H1 (cell line): ENCODE data around the gene KLHL18. TPM values are rescaled to one million over a fixed set of nuclear protein-coding genes. Genes with fewer than 3 reads are reported as not detected.
"Not testable (repeated sequence)": the region's sequence is repeated elsewhere in the genome, so short reads cannot be mapped to it uniquely, and the experiment has no call there.

Source experiments
- CTCF ChIA-PET: fragments of 300-600 bp; sonication (Branson Sonifier 250); formaldehyde crosslinking; loops from one replicate; lab custom pipeline; 2021; ENCODE audit not compliant: partially characterized antibody; lab: Charles Lee
- POLR2A ChIA-PET: fragments of 300-600 bp; sonication (Branson Sonifier 250); formaldehyde crosslinking; loops from one replicate; lab custom pipeline; 2021; ENCODE audit warnings: inconsistent platforms; ENCODE audit not compliant: partially characterized antibody; lab: Charles Lee
- DNase-seq, 2 experiments: peaks; one replicate each; pipeline versions ENCODE4 v3.0.0 to v3.0.0-alpha.2; 2010 to 2022; ENCODE audit warnings: low spot score in 2 of 2, low read depth in 1 of 2, mixed read lengths in 1 of 2
- FAIRE-seq: peaks from 2 replicates; lab custom pipeline; 2011; peaks lifted over from hg19 to GRCh38; lab: Jason Lieb, UNC
- H2AFZ ChIP-seq: 2 replicates; pipeline ENCODE4 v1.8.1; 2012; ENCODE audit warnings: low read length, inconsistent platforms
- H2AK5ac ChIP-seq: 2 replicates; pipeline ENCODE4 v1.6.1; 2013; ENCODE audit warnings: low read depth, low read length
- H2BK120ac ChIP-seq: replicated peaks from 2 replicates; pipeline ENCODE3; 2013; ENCODE audit warnings: low read depth, low read length, inconsistent platforms
- H2BK12ac ChIP-seq: 2 replicates; pipeline ENCODE4 v1.6.1; 2013; ENCODE audit warnings: low read depth, low read length
- H2BK15ac ChIP-seq: 2 replicates; pipeline ENCODE4 v1.6.1; 2013; ENCODE audit warnings: low read length
- H2BK20ac ChIP-seq: 2 replicates; pipeline ENCODE4 v1.6.1; 2013; ENCODE audit warnings: low read length
- H2BK5ac ChIP-seq: 2 replicates; pipeline ENCODE4 v1.6.1; 2013; ENCODE audit warnings: low read depth, low read length
- H3K14ac ChIP-seq: 2 replicates; pipeline ENCODE4 v1.6.1; 2013; ENCODE audit warnings: inconsistent platforms; ENCODE audit not compliant: insufficient read length
- H3K18ac ChIP-seq: 2 replicates; pipeline ENCODE4 v1.6.1; 2013; ENCODE audit warnings: low read length; ENCODE audit errors: extremely low read depth
- H3K23ac ChIP-seq: 2 replicates; pipeline ENCODE4 v1.6.1; 2013; ENCODE audit warnings: inconsistent platforms; ENCODE audit not compliant: insufficient read length
- H3K23me2 ChIP-seq: 2 replicates; pipeline ENCODE4 v1.6.1; 2013; ENCODE audit warnings: low read depth, low read length
- H3K27ac ChIP-seq: 2 replicates; pipeline ENCODE4 v1.6.1; 2011; ENCODE audit warnings: low read depth, low read length, inconsistent platforms
- H3K27me3 ChIP-seq, 4 experiments: replicated peaks in 1 of 4; 1 replicate in 1 of 4; 2 replicates in 3 of 4; pipeline versions ENCODE4 v1.6.1 to v1.8.1; 2011 to 2013; ENCODE audit warnings: low read length in 3 of 4, mild to moderate bottlenecking in 3 of 4, inconsistent platforms in 2 of 4, mixed read lengths in 2 of 4, moderate library complexity in 1 of 4; ENCODE audit not compliant: control insufficient read depth in 3 of 4, insufficient read depth in 3 of 4; ENCODE audit errors: extremely low read depth in 1 of 4
- H3K36me3 ChIP-seq, 4 experiments: 2 replicates each; pipeline versions ENCODE4 v1.6.1 to v1.8.1; 2011 to 2013; ENCODE audit warnings: mild to moderate bottlenecking in 4 of 4, low read length in 3 of 4, moderate library complexity in 2 of 4, control low read depth in 1 of 4, inconsistent platforms in 1 of 4; ENCODE audit not compliant: insufficient read depth in 4 of 4, control insufficient read depth in 2 of 4
- H3K4ac ChIP-seq: replicated peaks from 2 replicates; pipeline ENCODE3; 2013; ENCODE audit warnings: low read length, low read depth, mixed read lengths, inconsistent platforms; ENCODE audit not compliant: insufficient read length
- H3K4me1 ChIP-seq, 4 experiments: replicated peaks in 1 of 4; 1 replicate in 1 of 4; 2 replicates in 3 of 4; pipeline versions ENCODE4 v1.6.1 to v1.8.1; 2011 to 2013; ENCODE audit warnings: low read length in 3 of 4, inconsistent platforms in 2 of 4, mixed read lengths in 1 of 4; ENCODE audit not compliant: insufficient read depth in 4 of 4, control insufficient read depth in 3 of 4
- H3K4me2 ChIP-seq, 2 experiments: 2 replicates each; pipeline versions ENCODE4 v1.6.1 to v1.8.1; 2011 to 2013; ENCODE audit warnings: low read depth in 2 of 2, low read length in 2 of 2, control low read depth in 1 of 2, inconsistent platforms in 1 of 2, mild to moderate bottlenecking in 1 of 2; ENCODE audit not compliant: insufficient read depth in 1 of 2
- H3K4me3 ChIP-seq, 4 experiments: fragments of 200-600, 300-600 bp in 1 of 4; sonication (generic), shearing (Covaris generic), sonication (Bioruptor Twin) in 1 of 4; 2 replicates each; pipeline versions ENCODE4 v1.5.1 to v1.8.1; 2011 to 2016; ENCODE audit warnings: low read length in 4 of 4, low read depth in 3 of 4, control low read depth in 2 of 4, inconsistent platforms in 2 of 4, mild to moderate bottlenecking in 2 of 4, mixed read lengths in 1 of 4, moderate library complexity in 1 of 4; ENCODE audit not compliant: insufficient read depth in 2 of 4; ENCODE audit errors: extremely low read depth in 1 of 4
- H3K56ac ChIP-seq: replicated peaks from 2 replicates; pipeline ENCODE3; 2013; ENCODE audit warnings: low read depth, mild to moderate bottlenecking, mixed read lengths, low read length, inconsistent platforms; ENCODE audit not compliant: insufficient read length
- H3K79me1 ChIP-seq: 2 replicates; pipeline ENCODE4 v1.6.1; 2013; ENCODE audit warnings: low read depth, low read length, control low read depth
- H3K79me2 ChIP-seq, 2 experiments: 2 replicates each; pipeline versions ENCODE4 v1.6.1 to v1.8.1; 2012 to 2013; ENCODE audit warnings: low read length in 2 of 2, mild to moderate bottlenecking in 2 of 2, inconsistent platforms in 1 of 2; ENCODE audit not compliant: insufficient read depth in 2 of 2, control insufficient read depth in 1 of 2
- H3K9ac ChIP-seq, 4 experiments: replicated peaks in 1 of 4; 1 replicate in 1 of 4; 2 replicates in 3 of 4; pipeline versions ENCODE4 v1.6.1 to v1.8.1; 2011 to 2013; ENCODE audit warnings: low read depth in 3 of 4, low read length in 3 of 4, control low read depth in 2 of 4, mild to moderate bottlenecking in 2 of 4, moderate library complexity in 2 of 4, inconsistent platforms in 1 of 4; ENCODE audit errors: extremely low read depth in 1 of 4
- H3K9me3 ChIP-seq, 2 experiments: 2 replicates each; pipeline versions ENCODE4 v1.6.1 to v1.8.1; 2012 to 2013; ENCODE audit warnings: mild to moderate bottlenecking in 2 of 2, moderate library complexity in 2 of 2, control low read depth in 1 of 2, inconsistent platforms in 1 of 2, low read depth in 1 of 2, low read length in 1 of 2, mixed read lengths in 1 of 2; ENCODE audit not compliant: insufficient read depth in 2 of 2
- H4K20me1 ChIP-seq, 2 experiments: replicated peaks in 1 of 2; 2 replicates each; pipeline versions ENCODE3 to v1.8.1; 2011 to 2013; ENCODE audit warnings: inconsistent platforms in 2 of 2, low read length in 2 of 2, mild to moderate bottlenecking in 1 of 2; ENCODE audit not compliant: insufficient read depth in 2 of 2, control insufficient read depth in 1 of 2
- H4K5ac ChIP-seq: 2 replicates; pipeline ENCODE4 v1.6.1; 2013; ENCODE audit warnings: low read length, low read depth, mixed read lengths, inconsistent platforms; ENCODE audit not compliant: insufficient read length
- H4K8ac ChIP-seq: 2 replicates; pipeline ENCODE4 v1.8.0; 2013; ENCODE audit warnings: mild to moderate bottlenecking, moderate library complexity, low read length, inconsistent platforms; ENCODE audit not compliant: insufficient read depth; ENCODE audit errors: extremely low read depth
- H4K91ac ChIP-seq: replicated peaks from 2 replicates; pipeline ENCODE3; 2013; ENCODE audit warnings: low read length, mixed read lengths, inconsistent platforms; ENCODE audit not compliant: insufficient read length
- WGBS, 2 experiments: shearing (Covaris generic) in 1 of 2; methylation state at CpG; one replicate each; pipeline versions ENCODE4 v1.1.6 to v1.1.7; 2013 to 2015; ENCODE audit warnings: low lambda C conversion rate in 2 of 2, mixed read lengths in 2 of 2, inconsistent platforms in 1 of 2, low coverage in 1 of 2, missing lambda C conversion rate in 1 of 2; ENCODE audit not compliant: insufficient replicate concordance in 2 of 2, insufficient coverage in 1 of 2, insufficient read length in 1 of 2; ENCODE audit errors: extremely low coverage in 1 of 2, missing lambda C conversion rate in 1 of 2; 5-methylcytosine and 5-hydroxymethylcytosine counted together
- polyA plus RNA-seq, 7 experiments: library from polyadenylated mRNA; depleted of rRNA in 3 of 7; stranded (reverse) in 5 of 7; unstranded in 2 of 7; fragments of >200 nt in 5 of 7; fragments of 200-250 nt in 2 of 7; gene quantifications; 1 replicate in 5 of 7; 2 replicates in 1 of 7; 4 replicates in 1 of 7; pipeline versions ENCODE4 v1.2.1 to v1.2.3, GENCODE V29; 2011 to 2013; ENCODE audit warnings: missing spikeins in 2 of 7, mixed read lengths in 2 of 7
- total RNA-seq: library from RNA; stranded (reverse); fragmentation: NEBNext Ultra II Directional; extraction: Animal tissue kit (Norgen Biotek cat#: 25700); gene quantifications from 2 replicates; pipeline ENCODE4 v1.2.1, GENCODE V29; 2021

The KLHL18 gene
- total and polyA plus RNA-seq, 2 of the 8 experiments (the other 6 are each of a cell fraction or from before 2014, with no cell fraction given): 19.9 to 31.7 TPM

GRCh38 chr3:47251085-47251484 lies 31.7 kb upstream of the KLHL18 start:
- not testable (repeated sequence) for H3K4ac ChIP-seq, H3K9me3 ChIP-seq, H3K18ac ChIP-seq, H3K14ac ChIP-seq, H2AK5ac ChIP-seq, H3K27ac ChIP-seq, H3K27me3 ChIP-seq, H3K9ac ChIP-seq, H4K20me1 ChIP-seq, H3K36me3 ChIP-seq, H3K23ac ChIP-seq, H3K4me1 ChIP-seq, H4K8ac ChIP-seq, H3K23me2 ChIP-seq, H3K79me1 ChIP-seq, H3K4me3 ChIP-seq, H2BK15ac ChIP-seq, H3K4me2 ChIP-seq, H3K79me2 ChIP-seq, H2BK120ac ChIP-seq, H4K5ac ChIP-seq, DNase-seq, H2AFZ ChIP-seq, H3K56ac ChIP-seq, FAIRE-seq
- WGBS, 2 experiments: 69% methylated on average over 3 of the region's 3 CpGs; no CpG with 5 or more reads in 1 of the 2 experiments
- peak overlapping the region; percentile 71; the same call in 1 of the 2 replicates for H2BK5ac ChIP-seq
- ChIA-PET POLR2A (interaction anchor here (1.0 to 1.2 kb wide), 3 partner anchors 22 to 87 kb away, joined by 3 read pairs; no protein-coding TSS in a partner anchor), CTCF (interaction anchor here (0.5 to 5.9 kb wide), 21 partner anchors 10 to 253 kb away, joined by 3 to 59 read pairs (median 4); no protein-coding TSS in a partner anchor)
- H2BK12ac ChIP-seq: peak overlapping the region; percentile 55; the same call in 1 of the 2 replicates
- peak overlapping the region; percentile 22 for H4K91ac ChIP-seq
- H2BK20ac ChIP-seq: peak overlapping the region; percentile 80
